Urinary bladder (tissue), 2 donors: ENCODE data around the gene MIER2. TPM values are rescaled to one million over a fixed set of nuclear protein-coding genes. Genes with fewer than 3 reads are reported as not detected.

Experiments
- polyA plus RNA-seq: library from polyadenylated mRNA; stranded (reverse); fragments of 200-250 nt; gene quantifications from one replicate; pipeline ENCODE4 v1.2.3, GENCODE V29; 2013
- total RNA-seq: library from RNA; depleted of rRNA; stranded (reverse); fragments of >200 nt; gene quantifications from one replicate; pipeline ENCODE4 v1.2.3, GENCODE V29; 2014
- donor health status: healthy.

Gene MIER2
- total and polyA plus RNA-seq, 2 donors, result 16.0 to 30.4 TPM

Other genes starting within 250 kb of the MIER2 start
- not detected for gene OR4F17, start 237.7 kb downstream of the MIER2 start, total RNA-seq
- not detected for gene OR4F17, start 237.7 kb downstream of the MIER2 start, polyA plus RNA-seq
- gene PLPP2, start 53.4 kb downstream of the MIER2 start, total RNA-seq, result 7.8 TPM
- 17.5 TPM for gene PLPP2, start 53.4 kb downstream of the MIER2 start, polyA plus RNA-seq
- gene C2CD4C, start 64.4 kb upstream of the MIER2 start, total RNA-seq, result 0.42 TPM
- gene C2CD4C, start 64.4 kb upstream of the MIER2 start, polyA plus RNA-seq, result 0.77 TPM
- gene SHC2, start 116.2 kb upstream of the MIER2 start, total RNA-seq, result 10.8 TPM
- gene SHC2, start 116.2 kb upstream of the MIER2 start, polyA plus RNA-seq, result 24.2 TPM
- 1.3 TPM for gene MADCAM1, start 151.7 kb upstream of the MIER2 start, total RNA-seq
- 0.34 TPM for gene MADCAM1, start 151.7 kb upstream of the MIER2 start, polyA plus RNA-seq
- gene TPGS1, start 162.7 kb upstream of the MIER2 start, total RNA-seq, result 9.3 TPM
- gene TPGS1, start 162.7 kb upstream of the MIER2 start, polyA plus RNA-seq, result 30.3 TPM
- 30.4 TPM for gene CDC34, start 187.0 kb upstream of the MIER2 start, total RNA-seq
- gene CDC34, start 187.0 kb upstream of the MIER2 start, polyA plus RNA-seq, result 89.8 TPM
- 0.63 TPM for gene GZMM, start 199.3 kb upstream of the MIER2 start, total RNA-seq
- 1.5 TPM for gene GZMM, start 199.3 kb upstream of the MIER2 start, polyA plus RNA-seq
- 89.9 TPM for gene BSG, start 227.8 kb upstream of the MIER2 start, total RNA-seq
- gene BSG, start 227.8 kb upstream of the MIER2 start, polyA plus RNA-seq, result 989 TPM
- 0.26 TPM for gene HCN2, start 245.1 kb upstream of the MIER2 start, total RNA-seq
- 0.43 TPM for gene HCN2, start 245.1 kb upstream of the MIER2 start, polyA plus RNA-seq